Measurements from ENCODE around the gene NFIA. TPM values are rescaled to one million over a fixed set of nuclear protein-coding genes. Genes with fewer than 3 reads are reported as not detected.

The NFIA gene
- total RNA-seq (2012; rRNA removed), result 14.2 and 15.1 TPM in 2 replicates

GRCh38 chr1:61082311-61083012, at the start of gene NFIA:
TSS of gene NFIA (plus strand) at chr1:61082561.
- Histone ChIP-seq H3K9ac (ENCODE audit: low read depth, low read length) (peak within 1 kb of the TSS; percentile 88), H3K9me3 (replicated peaks; ENCODE audit: low read length) (no peaks in the 10 kb centered on the region), H3K4me1 (ENCODE audit: control insufficient read depth, insufficient read depth, low read length) (peaks cover 52% of the 10 kb centered on the region), H3K4me3 (ENCODE audit: low read length) (peak within 1 kb of the TSS; percentile 85), H3K4me2 (ENCODE audit: low read length) (peak within 1 kb of the TSS; percentile 94), H3K27me3 (ENCODE audit: control insufficient read depth, insufficient read depth, low read length) (no peaks in the 10 kb centered on the region), H3K36me3 (ENCODE audit: insufficient read depth, low read length) (no peaks in the 10 kb centered on the region)

- Histone ChIP-seq H3K27me3 (ENCODE audit: control insufficient read depth, insufficient read depth, low read length) (no peaks in the 10 kb centered on the region), H3K4me3 (ENCODE audit: low read length) (no peak overlapping the region), H3K4me1 (ENCODE audit: control insufficient read depth, insufficient read depth, low read length) (no peaks in the 10 kb centered on the region), H3K4me2 (ENCODE audit: low read length) (no peak overlapping the region), H3K9me3 (replicated peaks; ENCODE audit: low read length) (no peaks in the 10 kb centered on the region), H3K36me3 (ENCODE audit: insufficient read depth, low read length) (no peaks in the 10 kb centered on the region), H3K9ac (ENCODE audit: low read depth, low read length) (no peak overlapping the region)
These were observed 46.5 kb upstream of the NFIA start for GRCh38 chr1:61035880-61036279.

GRCh38 chr1:61042466-61043009, 39.8 kb upstream of the NFIA start:
- Histone ChIP-seq H3K36me3 (ENCODE audit: insufficient read depth, low read length) (no peaks in the 10 kb centered on the region), H3K9me3 (replicated peaks; ENCODE audit: low read length) (no peaks in the 10 kb centered on the region), H3K4me1 (ENCODE audit: control insufficient read depth, insufficient read depth, low read length) (peaks cover 5% of the 10 kb centered on the region), H3K9ac (ENCODE audit: low read depth, low read length) (no peak overlapping the region), H3K4me2 (ENCODE audit: low read length) (peak overlapping the region; percentile 93), H3K4me3 (ENCODE audit: low read length) (peak overlapping the region; percentile 76), H3K27me3 (ENCODE audit: control insufficient read depth, insufficient read depth, low read length) (no peaks in the 10 kb centered on the region)

GRCh38 chr1:61043010-61043820, 39.1 kb upstream of the NFIA start:
- Histone ChIP-seq H3K4me1 (ENCODE audit: control insufficient read depth, insufficient read depth, low read length) (peaks cover 5% of the 10 kb centered on the region), H3K4me2 (ENCODE audit: low read length) (peak overlapping the region; percentile 93), H3K4me3 (ENCODE audit: low read length) (peak overlapping the region; percentile 76), H3K9ac (ENCODE audit: low read depth, low read length) (peak overlapping the region; percentile 81), H3K36me3 (ENCODE audit: insufficient read depth, low read length) (no peaks in the 10 kb centered on the region), H3K9me3 (replicated peaks; ENCODE audit: low read length) (no peaks in the 10 kb centered on the region), H3K27me3 (ENCODE audit: control insufficient read depth, insufficient read depth, low read length) (no peaks in the 10 kb centered on the region)

- H3K27me3 ChIP-seq (ENCODE audit: control insufficient read depth, insufficient read depth, low read length), result peaks cover 5% of the 10 kb centered on the region
- no peak overlapping the region for H3K4me3 ChIP-seq (ENCODE audit: low read length)
These were observed 35.9 kb upstream of the NFIA start for GRCh38 chr1:61046434-61046833.

GRCh38 chr1:61047061-61047460, 35.3 kb upstream of the NFIA start:
- Histone ChIP-seq H3K27me3 (ENCODE audit: control insufficient read depth, insufficient read depth, low read length) (peaks cover 11% of the 10 kb centered on the region), H3K4me1 (ENCODE audit: control insufficient read depth, insufficient read depth, low read length) (peaks cover 13% of the 10 kb centered on the region), H3K9me3 (replicated peaks; ENCODE audit: low read length) (no peaks in the 10 kb centered on the region), H3K36me3 (ENCODE audit: insufficient read depth, low read length) (no peaks in the 10 kb centered on the region), H3K4me3 (ENCODE audit: low read length) (no peak overlapping the region), H3K4me2 (ENCODE audit: low read length) (no peak overlapping the region), H3K9ac (ENCODE audit: low read depth, low read length) (no peak overlapping the region)

More at GRCh38 chr1:61046434-61046833, 35.9 kb upstream of the NFIA start:
- Histone ChIP-seq H3K9me3 (replicated peaks; ENCODE audit: low read length) (no peaks in the 10 kb centered on the region), H3K9ac (ENCODE audit: low read depth, low read length) (no peak overlapping the region), H3K4me2 (ENCODE audit: low read length) (no peak overlapping the region), H3K36me3 (ENCODE audit: insufficient read depth, low read length) (no peaks in the 10 kb centered on the region), H3K4me1 (ENCODE audit: control insufficient read depth, insufficient read depth, low read length) (peaks cover 13% of the 10 kb centered on the region)

- Histone ChIP-seq H3K4me1 (ENCODE audit: control insufficient read depth, insufficient read depth, low read length) (peaks cover 13% of the 10 kb centered on the region), H3K27me3 (ENCODE audit: control insufficient read depth, insufficient read depth, low read length) (peaks cover 36% of the 10 kb centered on the region)
These were observed 32.4 kb upstream of the NFIA start for GRCh38 chr1:61049850-61050540.

GRCh38 chr1:61050541-61051442, 31.6 kb upstream of the NFIA start:
- peak overlapping the region; percentile 95 for H3K4me2 ChIP-seq (ENCODE audit: low read length)
- H3K4me1 ChIP-seq (ENCODE audit: control insufficient read depth, insufficient read depth, low read length), result peaks cover 13% of the 10 kb centered on the region
- H3K9me3 ChIP-seq (replicated peaks; ENCODE audit: low read length), result no peaks in the 10 kb centered on the region
- peak overlapping the region; percentile 90 for H3K4me3 ChIP-seq (ENCODE audit: low read length)
- H3K27me3 ChIP-seq (ENCODE audit: control insufficient read depth, insufficient read depth, low read length), result peaks cover 36% of the 10 kb centered on the region
- peak overlapping the region; percentile 88 for H3K9ac ChIP-seq (ENCODE audit: low read depth, low read length)
- no peaks in the 10 kb centered on the region for H3K36me3 ChIP-seq (ENCODE audit: insufficient read depth, low read length)

More at GRCh38 chr1:61049850-61050540, 32.4 kb upstream of the NFIA start:
- Histone ChIP-seq H3K4me3 (ENCODE audit: low read length) (peak overlapping the region; percentile 90), H3K9me3 (replicated peaks; ENCODE audit: low read length) (no peaks in the 10 kb centered on the region), H3K36me3 (ENCODE audit: insufficient read depth, low read length) (no peaks in the 10 kb centered on the region), H3K4me2 (ENCODE audit: low read length) (peak overlapping the region; percentile 95), H3K9ac (ENCODE audit: low read depth, low read length) (peak overlapping the region; percentile 88)

GRCh38 chr1:61051443-61051718, 31.0 kb upstream of the NFIA start:
- Histone ChIP-seq H3K9ac (ENCODE audit: low read depth, low read length) (peak overlapping the region; percentile 88), H3K4me1 (ENCODE audit: control insufficient read depth, insufficient read depth, low read length) (peaks cover 13% of the 10 kb centered on the region), H3K4me2 (ENCODE audit: low read length) (peak overlapping the region; percentile 95), H3K27me3 (ENCODE audit: control insufficient read depth, insufficient read depth, low read length) (peaks cover 36% of the 10 kb centered on the region), H3K36me3 (ENCODE audit: insufficient read depth, low read length) (no peaks in the 10 kb centered on the region), H3K9me3 (replicated peaks; ENCODE audit: low read length) (no peaks in the 10 kb centered on the region), H3K4me3 (ENCODE audit: low read length) (peak overlapping the region; percentile 90)

- Histone ChIP-seq H3K4me1 (ENCODE audit: control insufficient read depth, insufficient read depth, low read length) (peaks cover 13% of the 10 kb centered on the region), H3K4me3 (ENCODE audit: low read length) (peak overlapping the region; percentile 15)
These were observed 30.5 kb upstream of the NFIA start for GRCh38 chr1:61051719-61052394.

More at GRCh38 chr1:61051719-61052394, 30.5 kb upstream of the NFIA start:
- Histone ChIP-seq H3K36me3 (ENCODE audit: insufficient read depth, low read length) (no peaks in the 10 kb centered on the region), H3K4me2 (ENCODE audit: low read length) (peak overlapping the region; percentile 95), H3K9me3 (replicated peaks; ENCODE audit: low read length) (no peaks in the 10 kb centered on the region), H3K9ac (ENCODE audit: low read depth, low read length) (no peak overlapping the region), H3K27me3 (ENCODE audit: control insufficient read depth, insufficient read depth, low read length) (peaks cover 36% of the 10 kb centered on the region)

Data from skeletal muscle satellite cell (primary cell).